ENCODE results near the gene PFDN4. TPM values are rescaled to one million over a fixed set of nuclear protein-coding genes. Genes with fewer than 3 reads are reported as not detected.

Gene PFDN4
- total and polyA plus RNA-seq, 4 experiments from 2014 or later, result 15.2 to 70.7 (median 30.2) TPM

DNA sequence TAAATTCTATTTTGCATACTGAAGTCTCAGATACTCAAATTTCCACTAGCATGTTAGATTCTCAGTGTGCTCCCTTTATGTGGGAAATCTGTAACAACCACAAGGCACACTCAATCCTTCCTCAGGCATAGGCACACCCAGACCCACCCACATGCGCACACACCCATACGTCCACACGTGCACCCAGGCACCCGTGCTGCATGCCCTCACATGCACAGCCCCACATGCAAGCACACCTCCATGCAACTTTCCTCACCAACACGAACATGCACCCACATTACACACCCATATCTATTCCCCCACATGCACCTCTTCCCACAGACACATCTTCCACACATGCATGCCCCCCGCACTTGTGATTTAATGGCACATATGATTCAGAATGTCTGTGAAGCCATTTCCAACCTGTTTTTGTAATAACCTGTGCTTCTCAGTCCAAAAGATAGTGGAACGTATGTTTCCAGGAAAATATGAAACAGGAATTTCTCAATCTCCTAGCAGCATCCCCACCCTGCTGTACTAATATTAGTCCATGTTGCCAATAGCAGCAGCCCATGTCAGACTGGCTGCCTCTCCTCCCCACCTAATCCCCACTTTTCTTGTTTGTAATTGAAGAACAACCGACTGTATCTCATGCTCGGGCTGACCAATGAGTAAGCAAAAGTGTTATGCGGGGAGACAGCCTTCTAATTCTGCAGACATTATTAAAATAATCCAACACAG, 22.8 kb upstream of the PFDN4 start:
- no peak overlapping the region for H3K4me3 Mint-ChIP-seq
- ChIA-PET CTCF (ENCODE audit: partially characterized antibody) (no interaction called here), POLR2A (ENCODE audit: partially characterized antibody) (no interaction called here)
- H3K4me1 Mint-ChIP-seq, result peaks cover 0 to 4% (median 4%) of the 10 kb centered on the region in 4 donors
- Histone ChIP-seq H3K27me3 (ENCODE audit: insufficient read depth, low read length) (no peaks in the 10 kb centered on the region), H3K4me1 (ENCODE audit: insufficient read depth, low read length) (no peaks in the 10 kb centered on the region), H3K9me3 (ENCODE audit: control insufficient read depth in 1 of 2, low read length in 2 of 2) (no peaks in the 10 kb centered on the region), H3K36me3 (ENCODE audit: insufficient read depth, low read length) (no peaks in the 10 kb centered on the region), H3K27ac (ENCODE audit: low read depth, low read length) (no peak overlapping the region), H3K4me3 (ENCODE audit: low read length in 2 of 2) (no peak overlapping the region)
- no peaks in the 10 kb centered on the region for H3K9me3 Mint-ChIP-seq
- H3K27ac Mint-ChIP-seq, result no peak overlapping the region
- no peak for DNase-seq
- no peaks in the 10 kb centered on the region for H3K36me3 Mint-ChIP-seq
- intact Hi-C loops (cut with micrococcal nuclease), result no loop called here
- peaks cover 12 to 21% of the 10 kb centered on the region in 2 donors for H3K27me3 Mint-ChIP-seq

DNA sequence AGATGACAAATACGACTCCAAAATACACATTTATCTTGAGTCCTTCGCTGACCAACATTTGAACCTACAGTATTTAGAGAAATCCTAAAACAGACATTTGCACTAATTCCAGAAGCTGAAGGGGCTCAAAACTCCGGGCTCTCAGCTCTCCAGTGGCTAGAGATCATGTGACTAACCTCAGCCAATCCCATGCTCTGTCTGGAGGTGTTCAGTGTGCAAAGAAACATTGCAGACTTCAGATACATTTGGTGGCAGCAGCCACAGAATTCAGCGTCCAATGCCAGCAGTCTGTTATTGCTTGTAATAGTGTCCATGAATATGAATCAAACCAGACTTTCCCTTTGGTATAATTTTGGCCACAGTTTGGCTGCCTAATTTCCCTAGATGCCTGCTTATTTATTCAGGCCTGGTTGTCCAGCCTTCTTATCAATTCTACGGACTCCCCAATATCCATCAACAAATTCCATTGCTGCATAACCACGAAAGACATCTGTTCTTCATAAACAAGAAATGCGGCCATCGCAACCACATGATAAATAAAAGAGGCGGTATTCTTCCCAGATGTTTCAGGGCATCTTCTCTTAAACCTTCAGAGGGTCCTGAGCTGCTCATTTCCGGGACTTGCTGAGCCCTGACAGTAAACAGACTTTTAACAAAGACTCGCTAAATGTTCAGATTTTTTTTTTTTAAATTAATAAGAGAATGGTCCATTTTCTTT, 19.6 kb upstream of the PFDN4 start:
- H3K9me3 Mint-ChIP-seq, result no peaks in the 10 kb centered on the region
- no peaks in the 10 kb centered on the region for H3K27me3 ChIP-seq (ENCODE audit: insufficient read depth, low read length)
- H3K36me3 Mint-ChIP-seq, result no peaks in the 10 kb centered on the region
- no peak overlapping the region for H3K27ac Mint-ChIP-seq
- ChIA-PET POLR2A (ENCODE audit: partially characterized antibody) (interaction anchor here (0.7 kb wide), 1 partner anchor 138 kb away, joined by 3 read pairs; no protein-coding TSS in a partner anchor), CTCF (ENCODE audit: partially characterized antibody) (no interaction called here)
- DNase-seq, result no peak
- H3K27ac ChIP-seq (ENCODE audit: low read depth, low read length), result no peak overlapping the region
- H3K9me3 ChIP-seq (ENCODE audit: control insufficient read depth in 1 of 2, low read length in 2 of 2), result no peaks in the 10 kb centered on the region
- no peaks in the 10 kb centered on the region for H3K4me1 ChIP-seq (ENCODE audit: insufficient read depth, low read length)
- no peaks in the 10 kb centered on the region for H3K36me3 ChIP-seq (ENCODE audit: insufficient read depth, low read length)
- intact Hi-C loops (cut with micrococcal nuclease), result no loop called here
- H3K27me3 Mint-ChIP-seq, result peaks cover 10 to 17% of the 10 kb centered on the region in 2 donors
- no peaks in the 10 kb centered on the region for H3K4me1 Mint-ChIP-seq
- H3K4me3 Mint-ChIP-seq, result no peak overlapping the region
- no peak overlapping the region for H3K4me3 ChIP-seq (ENCODE audit: low read length in 2 of 2)

DNA sequence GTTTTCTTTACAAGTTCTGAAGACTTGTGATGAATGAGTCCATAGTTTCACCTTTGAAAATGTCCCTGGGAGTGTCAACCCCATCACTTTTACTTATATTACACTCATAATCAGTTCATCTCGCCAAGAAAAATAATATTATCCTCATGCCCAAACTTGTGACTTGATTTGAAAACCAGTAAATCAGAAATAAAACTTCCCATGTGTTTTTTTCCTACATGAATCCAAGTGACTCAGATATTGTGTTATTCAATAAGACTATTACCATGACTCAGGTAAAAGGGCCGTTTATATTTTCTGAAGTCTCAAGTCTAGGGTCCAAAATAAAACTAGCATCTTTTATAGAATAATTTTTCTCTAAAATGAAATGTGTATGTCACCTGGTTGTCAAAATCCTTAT, 18.3 kb upstream of the PFDN4 start:
- H3K9me3 ChIP-seq (ENCODE audit: control insufficient read depth in 1 of 2, low read length in 2 of 2), result no peaks in the 10 kb centered on the region
- no peak overlapping the region for H3K4me3 Mint-ChIP-seq
- H3K27me3 Mint-ChIP-seq, result peaks cover 9 to 20% of the 10 kb centered on the region in 2 donors
- H3K4me1 ChIP-seq (ENCODE audit: insufficient read depth, low read length), result no peaks in the 10 kb centered on the region
- H3K9me3 Mint-ChIP-seq, result no peaks in the 10 kb centered on the region
- no peaks in the 10 kb centered on the region for H3K4me1 Mint-ChIP-seq
- intact Hi-C loops (cut with micrococcal nuclease), result loop anchor here (10.0 kb wide), 1 partner anchor 245 kb away; no protein-coding TSS in a partner anchor
- H3K4me3 ChIP-seq (ENCODE audit: low read length in 2 of 2), result no peak overlapping the region
- ChIA-PET POLR2A (ENCODE audit: partially characterized antibody) (no interaction called here), CTCF (ENCODE audit: partially characterized antibody) (no interaction called here)
- H3K36me3 ChIP-seq (ENCODE audit: insufficient read depth, low read length), result no peaks in the 10 kb centered on the region
- no peaks in the 10 kb centered on the region for H3K27me3 ChIP-seq (ENCODE audit: insufficient read depth, low read length)
- no peaks in the 10 kb centered on the region for H3K36me3 Mint-ChIP-seq
- no peak overlapping the region for H3K27ac ChIP-seq (ENCODE audit: low read depth, low read length)
- H3K27ac Mint-ChIP-seq, result no peak overlapping the region
- DNase-seq, result no peak

DNA sequence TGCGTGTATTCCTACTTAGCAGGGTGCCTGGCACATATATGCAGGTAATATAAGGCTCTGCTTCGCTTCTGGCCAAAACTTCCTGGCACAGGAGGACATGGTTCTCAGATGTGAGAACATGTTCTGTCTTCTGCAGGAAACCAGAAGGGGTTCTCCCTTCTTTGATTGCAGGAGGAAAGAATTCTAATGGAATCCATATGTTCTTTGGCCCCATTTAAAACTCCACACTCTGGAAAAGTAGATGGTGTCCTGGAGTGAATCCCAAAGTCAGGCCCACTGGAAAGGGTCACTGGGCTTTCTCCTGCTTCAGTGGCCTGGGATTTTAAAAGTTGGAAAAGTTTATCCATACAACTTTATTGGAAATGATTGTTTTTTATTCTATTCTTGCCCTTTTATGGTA, 17.7 kb upstream of the PFDN4 start:
- Mint-ChIP-seq H3K4me1 (no peaks in the 10 kb centered on the region), H3K4me3 (no peak overlapping the region), H3K27me3 (peaks cover 6 to 15% of the 10 kb centered on the region in 2 donors), H3K9me3 (no peaks in the 10 kb centered on the region), H3K27ac (no peak overlapping the region), H3K36me3 (no peaks in the 10 kb centered on the region)
- Histone ChIP-seq H3K4me3 (ENCODE audit: low read length in 2 of 2) (no peak overlapping the region), H3K27me3 (ENCODE audit: insufficient read depth, low read length) (no peaks in the 10 kb centered on the region), H3K4me1 (ENCODE audit: insufficient read depth, low read length) (no peaks in the 10 kb centered on the region), H3K27ac (ENCODE audit: low read depth, low read length) (no peak overlapping the region), H3K9me3 (ENCODE audit: control insufficient read depth in 1 of 2, low read length in 2 of 2) (no peaks in the 10 kb centered on the region), H3K36me3 (ENCODE audit: insufficient read depth, low read length) (no peaks in the 10 kb centered on the region)
- ChIA-PET CTCF (ENCODE audit: partially characterized antibody) (interaction anchor here (1.2 kb wide), 1 partner anchor 9 kb away, joined by 4 read pairs; no protein-coding TSS in a partner anchor), POLR2A (ENCODE audit: partially characterized antibody) (no interaction called here)
- intact Hi-C loops (cut with micrococcal nuclease), result loop anchor here (10.0 kb wide), 1 partner anchor 245 kb away; no protein-coding TSS in a partner anchor
- no peak for DNase-seq

DNA sequence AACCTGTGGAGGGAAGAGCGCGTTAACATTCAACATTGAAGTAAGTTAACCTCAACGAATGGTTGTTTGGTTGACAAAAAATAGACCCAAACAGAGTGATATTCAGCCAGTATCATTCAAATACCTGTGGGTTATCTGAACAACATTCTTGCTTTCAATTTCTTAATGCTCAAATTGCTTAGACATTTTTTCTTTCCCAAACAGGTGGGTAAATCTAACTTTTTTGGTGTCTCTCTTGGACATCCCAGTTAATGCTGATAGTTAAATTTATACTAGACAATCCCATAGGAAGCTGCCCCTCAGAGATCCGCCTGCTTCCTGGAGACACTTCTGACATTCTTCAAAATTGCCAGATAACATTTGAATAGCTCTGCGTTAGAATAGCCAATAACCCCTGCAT, 14.1 kb upstream of the PFDN4 start:
- no peak for DNase-seq
- intact Hi-C loops (cut with micrococcal nuclease), result loop anchor here (10.0 kb wide), 1 partner anchor 249 kb away; no protein-coding TSS in a partner anchor
- H3K27ac ChIP-seq (ENCODE audit: low read depth, low read length), result no peak overlapping the region

DNA sequence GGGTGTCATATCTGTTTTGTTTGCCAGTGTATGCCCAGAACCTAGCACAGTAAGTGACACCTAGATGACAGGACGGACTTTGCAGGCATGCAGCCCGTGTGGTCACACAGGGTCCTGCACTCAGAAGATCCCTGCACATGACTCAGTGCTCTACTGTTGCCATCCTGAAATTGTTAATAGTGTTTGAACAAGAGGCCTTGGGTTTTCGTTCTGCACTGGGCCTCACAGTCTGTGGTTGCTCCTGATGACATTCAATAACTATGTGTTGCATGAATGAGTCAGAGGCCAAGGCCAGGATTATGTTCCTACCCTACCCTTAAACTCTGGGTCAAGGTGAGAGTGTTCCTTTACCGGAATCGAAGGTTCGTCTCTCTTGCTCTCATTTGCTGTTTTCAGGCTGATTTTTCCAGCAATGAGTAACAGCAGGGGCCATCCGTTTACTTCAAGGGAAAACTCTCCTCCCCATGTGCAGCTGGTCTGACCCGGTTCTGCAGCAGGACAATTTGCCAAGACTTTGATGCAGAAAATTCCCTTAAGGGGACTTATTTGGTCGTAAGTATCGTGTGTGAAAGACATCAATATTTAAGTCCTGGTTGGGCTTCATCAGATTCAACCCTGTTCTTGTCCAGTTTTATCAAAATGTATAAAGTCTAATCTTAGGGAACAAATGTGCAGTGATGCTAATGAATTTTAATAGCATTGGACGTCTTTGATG, 13.0 kb upstream of the PFDN4 start:
- intact Hi-C loops (cut with micrococcal nuclease), result loop anchor here (5.0 to 10.0 kb wide), 3 partner anchors 250 to 1883 kb away; no protein-coding TSS in a partner anchor
- H3K27ac Mint-ChIP-seq, result no peak overlapping the region
- no peaks in the 10 kb centered on the region for H3K9me3 Mint-ChIP-seq
- H3K4me1 Mint-ChIP-seq, result peaks cover 0 to 5% (median 0%) of the 10 kb centered on the region in 4 donors
- CTCF ChIA-PET (ENCODE audit: partially characterized antibody), result no interaction called here
- peaks cover 1 to 6% of the 10 kb centered on the region in 2 donors for H3K27me3 Mint-ChIP-seq
- H3K4me1 ChIP-seq (ENCODE audit: insufficient read depth, low read length), result no peaks in the 10 kb centered on the region
- no peak overlapping the region for H3K4me3 ChIP-seq (ENCODE audit: low read length in 2 of 2)
- no peak for DNase-seq
- H3K4me3 Mint-ChIP-seq, result no peak overlapping the region
- POLR2A ChIA-PET (ENCODE audit: partially characterized antibody), result no interaction called here
- H3K9me3 ChIP-seq (ENCODE audit: control insufficient read depth in 1 of 2, low read length in 2 of 2), result no peaks in the 10 kb centered on the region
- H3K36me3 ChIP-seq (ENCODE audit: insufficient read depth, low read length), result no peaks in the 10 kb centered on the region
- H3K36me3 Mint-ChIP-seq, result no peaks in the 10 kb centered on the region
- H3K27ac ChIP-seq (ENCODE audit: low read depth, low read length), result no peak overlapping the region
- no peaks in the 10 kb centered on the region for H3K27me3 ChIP-seq (ENCODE audit: insufficient read depth, low read length)

More for the DNA sequence above, 14.1 kb upstream of the PFDN4 start:
- no peak overlapping the region for H3K4me3 Mint-ChIP-seq
- H3K27me3 ChIP-seq (ENCODE audit: insufficient read depth, low read length), result no peaks in the 10 kb centered on the region
- no peak overlapping the region for H3K4me3 ChIP-seq (ENCODE audit: low read length in 2 of 2)
- POLR2A ChIA-PET (ENCODE audit: partially characterized antibody), result no interaction called here
- H3K4me1 ChIP-seq (ENCODE audit: insufficient read depth, low read length), result no peaks in the 10 kb centered on the region
- H3K9me3 Mint-ChIP-seq, result no peaks in the 10 kb centered on the region
- H3K36me3 Mint-ChIP-seq, result no peaks in the 10 kb centered on the region
- no peaks in the 10 kb centered on the region for H3K36me3 ChIP-seq (ENCODE audit: insufficient read depth, low read length)
- CTCF ChIA-PET (ENCODE audit: partially characterized antibody), result no interaction called here
- no peaks in the 10 kb centered on the region for H3K4me1 Mint-ChIP-seq
- peaks cover 1 to 4% of the 10 kb centered on the region in 2 donors for H3K27me3 Mint-ChIP-seq
- H3K9me3 ChIP-seq (ENCODE audit: control insufficient read depth in 1 of 2, low read length in 2 of 2), result no peaks in the 10 kb centered on the region
- no peak overlapping the region for H3K27ac Mint-ChIP-seq

Measured in CD4-positive, alpha-beta memory T cell (primary cell).